Right lobe of liver (tissue), 6 donors: ENCODE measurements around the gene LMNTD2. TPM values are rescaled to one million over a fixed set of nuclear protein-coding genes. Genes with fewer than 3 reads are reported as not detected.

Experiments
- ATAC-seq, 4 donors: fragments of 200-7000 bp; cut with Tn5 transposase; one replicate each; pipeline ENCODE4 v1.9.1; 2020; ENCODE audit warnings: mild to moderate bottlenecking in 4 of 4, moderate library complexity in 4 of 4
- DNase-seq, 3 donors: peaks; one replicate each; pipeline ENCODE4 v3.0.0-alpha.2; 2020
- H3K27ac ChIP-seq, 3 donors: fragments of 200-600 bp; one replicate each; pipeline ENCODE4 v1.8.0; 2022
- H3K27me3 ChIP-seq, 2 donors: fragments of 200-600 bp; one replicate each; pipeline ENCODE4 v1.8.0; 2022
- H3K36me3 ChIP-seq, 4 donors: fragments of 200-600 bp; sonication (generic) in 1 of 4; one replicate each; pipeline versions ENCODE4 v1.5.1 to v1.8.0; 2017 to 2022; ENCODE audit warnings: control low read depth in 1 of 4
- H3K4me1 ChIP-seq, 4 donors: fragments of 200-600 bp; sonication (generic) in 1 of 4; one replicate each; pipeline versions ENCODE4 v1.5.1 to v1.8.0; 2017 to 2022; ENCODE audit warnings: control low read depth in 1 of 4
- H3K4me3 ChIP-seq, 3 donors: fragments of 200-600 bp; one replicate each; pipeline ENCODE4 v1.8.0; 2022
- H3K9me3 ChIP-seq, 4 donors: fragments of 200-600 bp; sonication (generic) in 1 of 4; one replicate each; pipeline versions ENCODE4 v1.5.1 to v1.8.0; 2017 to 2022; ENCODE audit warnings: control low read depth in 1 of 4
- CTCF ChIP-seq, 4 donors: fragments of 200-600 bp in 3 of 4; fragments of 450-650 bp in 1 of 4; IDR thresholded peaks; one replicate each; pipeline versions ENCODE4 v1.5.1 to v1.8.0; 2016 to 2022; ENCODE audit warnings: antibody characterized with exemption in 4 of 4, mild to moderate bottlenecking in 2 of 4
- POLR2A ChIP-seq: fragments of 450-650 bp; IDR thresholded peaks from one replicate; pipeline ENCODE4 v1.6.1; 2017; ENCODE audit warnings: antibody characterized with exemption, mild to moderate bottlenecking
- WGBS: methylation state at CpG from one replicate; pipeline ENCODE4 v1.1.6; 2018; ENCODE audit warnings: low coverage, low lambda C conversion rate; ENCODE audit not compliant: insufficient coverage; ENCODE audit errors: missing lambda C conversion rate; 5-methylcytosine and 5-hydroxymethylcytosine counted together
- intact Hi-C, 2 donors: fragments of 100-400 bp; cut with DNase I; formaldehyde crosslinking; loops; one replicate each; pipeline versions ENCODE4 v1.11.2 to v1.14.1; 2022
- total RNA-seq, 6 experiments: library from RNA; depleted of rRNA in 2 of 6; stranded (reverse); fragments of >200 nt in 2 of 6; fragmentation: NEBNext Ultra II Directional in 3 of 6; extraction: Animal tissue kit (Norgen Biotek cat#: 25700) in 3 of 6; gene quantifications; one replicate each; pipeline versions ENCODE4 v1.1.0 to v1.2.4, GENCODE V29; 2016 to 2023
- donor health status: DM: no; HTN: yes; CAD: no.
- donor health status: DM: no; HTN: no; CAD: no.
- donor health status: DM: no; HTN: no; CAD: no.
- donor health status: DM: no; HTN: yes; CAD: no.
- donor health status: DM: no; HTN: yes; CAD: no.

The LMNTD2 gene
- total RNA-seq, 6 experiments from 2014 or later, result 4.7 to 14.7 (median 7.9) TPM

GRCh38 chr11:551596-551995 is 8.9 kb downstream of the LMNTD2 start:
- no peak for DNase-seq
- whole genome bisulfite sequencing, result 83% methylated on average over 3 of the region's 12 CpGs
- intact Hi-C loops, result loop anchor here in 1 of 2 donors (10.0 kb wide), 1 partner anchor 203 kb away; no protein-coding TSS in a partner anchor
- Histone ChIP-seq H3K4me3 (no peak overlapping the region), H3K9me3 (no peaks in the 10 kb centered on the region), H3K36me3 (no peaks in the 10 kb centered on the region), H3K27me3 (no peaks in the 10 kb centered on the region), H3K4me1 (peaks cover 0 to 10% (median 0%) of the 10 kb centered on the region in 4 donors), H3K27ac (no peak overlapping the region)
- ATAC-seq, result no peak
- TF ChIP-seq CTCF (IDR thresholded peaks at IDR 0.05), result no peak
- TF ChIP-seq POLR2A, result no peak

GRCh38 chr11:551131-551530 is 9.4 kb downstream of the LMNTD2 start:
- WGBS, result no CpG with 5 or more reads among the region's 16 CpGs
- H3K36me3 ChIP-seq, result no peaks in the 10 kb centered on the region
- ATAC-seq (no peak), DNase-seq (no peak)
- peaks cover 0 to 10% (median 0%) of the 10 kb centered on the region in 4 donors for H3K4me1 ChIP-seq
- H3K4me3 ChIP-seq, result no peak overlapping the region
- intact Hi-C loops, result loop anchor here in 1 of 2 donors (10.0 kb wide), 1 partner anchor 204 kb away; no protein-coding TSS in a partner anchor
- no peaks in the 10 kb centered on the region for H3K9me3 ChIP-seq
- TF ChIP-seq CTCF (IDR thresholded peaks at IDR 0.05), result no peak
- no peak for TF ChIP-seq POLR2A
- no peak overlapping the region for H3K27ac ChIP-seq
- no peaks in the 10 kb centered on the region for H3K27me3 ChIP-seq

GRCh38 chr11:550746-551085 is 9.8 kb downstream of the LMNTD2 start:
- WGBS, result no CpG with 5 or more reads among the region's 5 CpGs
- Histone ChIP-seq H3K36me3 (no peaks in the 10 kb centered on the region), H3K9me3 (no peaks in the 10 kb centered on the region), H3K4me3 (no peak overlapping the region), H3K27me3 (no peaks in the 10 kb centered on the region), H3K27ac (no peak overlapping the region), H3K4me1 (peaks cover 0 to 10% (median 0%) of the 10 kb centered on the region in 4 donors)
- DNase-seq (no peak), ATAC-seq (no peak)
- TF ChIP-seq POLR2A (no peak), CTCF (IDR thresholded peaks at IDR 0.05) (no peak)
- intact Hi-C loops, result loop anchor here in 1 of 2 donors (10.0 kb wide), 1 partner anchor 204 kb away; no protein-coding TSS in a partner anchor

- Histone ChIP-seq H3K27ac (no peak overlapping the region), H3K4me3 (no peak overlapping the region), H3K4me1 (peaks cover 0 to 7% (median 0%) of the 10 kb centered on the region in 4 donors), H3K27me3 (no peaks in the 10 kb centered on the region), H3K9me3 (no peaks in the 10 kb centered on the region), H3K36me3 (no peaks in the 10 kb centered on the region)
- 81% methylated on average over 4 of the region's 25 CpGs for WGBS
- no peak for ATAC-seq
- intact Hi-C loops, result loop anchor here in 1 of 2 donors (10.0 kb wide), 1 partner anchor 205 kb away; no protein-coding TSS in a partner anchor
- TF ChIP-seq POLR2A, result no peak
- TF ChIP-seq CTCF (IDR thresholded peaks at IDR 0.05), result no peak
- DNase-seq, result no peak
These were observed 10.4 kb downstream of the LMNTD2 start for GRCh38 chr11:550021-550745.
